RWPE2 (cell line): ENCODE measurements around the gene MFAP3L.

ENCODE experiments used
- ATAC-seq: fragments of 200-7000 bp; cut with Tn5 transposase; 3 replicates; pipeline ENCODE4 v1.9.1; 2021; ENCODE audit warnings: low read depth
- DNase-seq: peaks from one replicate; pipeline ENCODE4 v3.0.0-alpha.2; 2020; ENCODE audit warnings: low spot score
- H3K27ac ChIP-seq: fragments of 450-650 bp; 2 replicates; pipeline ENCODE4 v1.5.1; 2017; ENCODE audit warnings: mild to moderate bottlenecking; ENCODE audit not compliant: poor library complexity, severe bottlenecking
- H3K27me3 ChIP-seq: fragments of 250-450 bp; sonication (Bioruptor Pico); 2 replicates; pipeline ENCODE4 v1.5.1; 2021; ENCODE audit warnings: mild to moderate bottlenecking, moderate library complexity; ENCODE audit not compliant: insufficient read depth, poor library complexity, severe bottlenecking
- H3K36me3 ChIP-seq: fragments of 250-450 bp; sonication (Bioruptor Pico); 2 replicates; pipeline ENCODE4 v1.5.1; 2020; ENCODE audit warnings: low read depth, mild to moderate bottlenecking, moderate library complexity
- H3K4me1 ChIP-seq: fragments of 250-450 bp; sonication (Bioruptor Pico); 2 replicates; pipeline ENCODE4 v1.5.1; 2021; ENCODE audit warnings: mild to moderate bottlenecking, moderate library complexity; ENCODE audit not compliant: insufficient read depth, poor library complexity, severe bottlenecking
- H3K4me3 ChIP-seq: fragments of 250-450 bp; sonication (Bioruptor Pico); 2 replicates; pipeline ENCODE4 v1.5.1; 2021; ENCODE audit warnings: mild to moderate bottlenecking, moderate library complexity; ENCODE audit not compliant: severe bottlenecking
- H3K9me3 ChIP-seq: fragments of 250-450 bp; sonication (Bioruptor Pico); 2 replicates; pipeline ENCODE4 v1.5.1; 2021; ENCODE audit warnings: mild to moderate bottlenecking, moderate library complexity; ENCODE audit not compliant: severe bottlenecking
- TF ChIP-seq, protein P1 (sequence below): fragments of 450-650 bp; IDR thresholded peaks from one replicate; pipeline ENCODE4 v1.5.1; 2017; ENCODE audit warnings: mild to moderate bottlenecking, moderate library complexity; ENCODE audit not compliant: poor library complexity, severe bottlenecking

MFAP3L gene

DNA sequence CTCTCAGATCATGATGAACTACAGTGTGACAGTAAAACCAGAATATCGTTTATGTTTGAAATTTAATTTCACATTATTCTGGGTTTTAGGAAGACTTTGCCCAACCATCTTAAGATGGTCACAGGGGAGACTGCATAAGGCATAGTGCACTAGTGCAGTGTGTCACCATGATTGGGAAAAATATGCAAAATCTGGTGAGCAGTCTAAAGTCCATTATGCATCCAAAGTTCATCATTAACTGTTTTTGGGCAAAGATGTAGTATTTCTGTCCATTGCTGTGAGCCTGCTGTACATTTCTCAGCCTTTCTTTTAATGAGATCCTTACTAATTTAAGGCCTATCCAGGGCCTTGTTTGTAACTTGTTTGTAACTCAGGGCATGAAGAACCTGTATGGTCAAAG, 11.3 kb upstream of the MFAP3L start:
- ATAC-seq = no peak
- Histone ChIP-seq H3K9me3 (no peaks in the 10 kb centered on the region), H3K36me3 (no peaks in the 10 kb centered on the region), H3K27me3 (no peaks in the 10 kb centered on the region), H3K4me1 (no peaks in the 10 kb centered on the region), H3K27ac (no peak overlapping the region), H3K4me3 (no peak overlapping the region)
- no peak for DNase-seq
- TF ChIP-seq, protein P1, sequence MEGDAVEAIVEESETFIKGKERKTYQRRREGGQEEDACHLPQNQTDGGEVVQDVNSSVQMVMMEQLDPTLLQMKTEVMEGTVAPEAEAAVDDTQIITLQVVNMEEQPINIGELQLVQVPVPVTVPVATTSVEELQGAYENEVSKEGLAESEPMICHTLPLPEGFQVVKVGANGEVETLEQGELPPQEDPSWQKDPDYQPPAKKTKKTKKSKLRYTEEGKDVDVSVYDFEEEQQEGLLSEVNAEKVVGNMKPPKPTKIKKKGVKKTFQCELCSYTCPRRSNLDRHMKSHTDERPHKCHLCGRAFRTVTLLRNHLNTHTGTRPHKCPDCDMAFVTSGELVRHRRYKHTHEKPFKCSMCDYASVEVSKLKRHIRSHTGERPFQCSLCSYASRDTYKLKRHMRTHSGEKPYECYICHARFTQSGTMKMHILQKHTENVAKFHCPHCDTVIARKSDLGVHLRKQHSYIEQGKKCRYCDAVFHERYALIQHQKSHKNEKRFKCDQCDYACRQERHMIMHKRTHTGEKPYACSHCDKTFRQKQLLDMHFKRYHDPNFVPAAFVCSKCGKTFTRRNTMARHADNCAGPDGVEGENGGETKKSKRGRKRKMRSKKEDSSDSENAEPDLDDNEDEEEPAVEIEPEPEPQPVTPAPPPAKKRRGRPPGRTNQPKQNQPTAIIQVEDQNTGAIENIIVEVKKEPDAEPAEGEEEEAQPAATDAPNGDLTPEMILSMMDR = no peak

DNA sequence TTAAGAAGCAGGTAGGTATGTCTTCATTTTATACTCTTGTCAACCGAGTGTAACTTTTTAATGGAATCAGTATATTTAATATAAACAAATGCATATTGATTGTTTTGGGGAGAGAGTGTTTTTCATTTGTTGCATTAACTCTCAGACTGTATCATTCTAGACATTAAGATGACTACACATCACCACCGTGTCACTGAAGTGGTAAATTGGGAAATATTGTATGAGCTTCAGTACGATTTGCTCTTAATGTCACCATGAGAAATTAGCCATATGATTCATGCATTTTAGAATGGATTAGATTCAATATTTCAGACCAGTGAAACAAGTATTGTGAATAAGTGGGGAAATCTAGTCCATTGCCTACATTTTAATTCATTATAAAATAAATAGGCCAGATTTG, 9.7 kb upstream of the MFAP3L start:
- Histone ChIP-seq H3K4me3 (no peak overlapping the region), H3K4me1 (no peaks in the 10 kb centered on the region), H3K9me3 (no peaks in the 10 kb centered on the region), H3K36me3 (no peaks in the 10 kb centered on the region), H3K27me3 (no peaks in the 10 kb centered on the region), H3K27ac (no peak overlapping the region)
- DNase-seq (no peak), ATAC-seq (no peak)
- TF ChIP-seq, protein P1 = no peak

DNA sequence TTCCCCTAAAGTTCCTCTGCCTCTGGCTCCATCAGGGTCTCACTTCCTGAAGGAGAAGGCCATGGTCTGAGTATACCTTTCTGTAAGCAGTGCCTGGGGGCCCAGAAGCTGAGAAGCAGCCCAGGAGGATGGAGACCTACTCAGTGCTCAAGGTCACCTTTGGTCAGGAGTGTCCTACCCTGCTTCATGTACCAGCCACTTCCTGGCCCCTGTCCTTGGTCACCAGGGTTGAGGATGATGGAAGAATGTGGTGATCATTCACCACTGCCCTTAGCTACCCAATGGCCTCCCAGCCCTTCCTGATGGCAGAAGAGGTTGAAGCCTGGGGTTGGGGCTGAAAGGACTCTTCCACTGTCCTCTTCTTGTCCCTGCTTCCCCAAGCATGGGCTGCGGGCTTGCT, 9.0 kb upstream of the MFAP3L start:
- no peaks in the 10 kb centered on the region for H3K4me1 ChIP-seq
- H3K4me3 ChIP-seq = no peak overlapping the region
- TF ChIP-seq, protein P1 = no peak
- no peaks in the 10 kb centered on the region for H3K36me3 ChIP-seq
- H3K9me3 ChIP-seq = no peaks in the 10 kb centered on the region
- no peak overlapping the region for H3K27ac ChIP-seq
- no peaks in the 10 kb centered on the region for H3K27me3 ChIP-seq
- ATAC-seq = no peak
- DNase-seq = no peak

DNA sequence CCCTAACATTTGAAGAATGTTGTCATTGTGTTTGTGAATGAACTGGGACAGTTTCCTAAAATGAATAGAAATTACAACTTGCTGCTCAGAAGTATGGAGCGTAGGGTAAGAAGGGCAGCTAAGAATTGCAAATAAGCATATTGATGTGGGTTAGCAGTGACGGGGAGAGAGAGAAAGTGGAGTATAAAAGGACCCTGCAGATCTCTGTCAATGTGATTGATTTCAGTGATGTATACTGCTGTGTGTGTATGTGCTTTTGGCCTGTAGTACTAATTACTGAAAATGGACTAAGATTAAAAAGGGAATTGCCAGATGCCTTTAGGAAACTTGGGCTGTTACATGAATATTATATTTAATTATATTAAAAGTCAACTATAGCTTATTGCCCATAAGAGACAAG, 7.8 kb upstream of the MFAP3L start:
- Histone ChIP-seq H3K4me3 (no peak overlapping the region), H3K4me1 (no peaks in the 10 kb centered on the region), H3K36me3 (no peaks in the 10 kb centered on the region), H3K27ac (no peak overlapping the region), H3K27me3 (no peaks in the 10 kb centered on the region), H3K9me3 (no peaks in the 10 kb centered on the region)
- DNase-seq = no peak
- TF ChIP-seq, protein P1 = no peak
- no peak for ATAC-seq

DNA sequence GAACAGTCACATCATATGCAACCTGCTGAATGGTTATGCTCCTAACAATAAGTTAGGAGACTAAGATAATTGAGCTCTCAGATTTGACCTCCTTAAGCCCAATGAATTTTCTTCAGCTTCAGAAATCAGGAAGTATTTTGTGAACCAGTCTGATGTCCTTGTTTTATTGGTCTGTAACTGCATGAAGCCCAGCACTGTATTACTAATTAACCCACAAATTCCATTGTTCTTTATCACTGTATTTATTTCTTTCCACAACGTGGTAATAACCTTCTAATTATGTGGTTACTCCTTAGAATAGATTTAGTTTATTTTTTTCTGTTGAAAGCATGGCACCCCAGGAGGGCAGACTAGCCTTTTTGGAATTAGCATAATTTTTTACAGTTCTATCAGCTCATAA, 3.9 kb upstream of the MFAP3L start:
- ATAC-seq (no peak), DNase-seq (no peak)
- Histone ChIP-seq H3K27ac (no peak overlapping the region), H3K4me1 (peaks cover 6% of the 10 kb centered on the region), H3K27me3 (no peaks in the 10 kb centered on the region), H3K4me3 (no peak overlapping the region), H3K36me3 (no peaks in the 10 kb centered on the region), H3K9me3 (no peaks in the 10 kb centered on the region)
- TF ChIP-seq, protein P1 = no peak
